Measurements from ENCODE around the gene ERG28.

The ERG28 gene

DNA sequence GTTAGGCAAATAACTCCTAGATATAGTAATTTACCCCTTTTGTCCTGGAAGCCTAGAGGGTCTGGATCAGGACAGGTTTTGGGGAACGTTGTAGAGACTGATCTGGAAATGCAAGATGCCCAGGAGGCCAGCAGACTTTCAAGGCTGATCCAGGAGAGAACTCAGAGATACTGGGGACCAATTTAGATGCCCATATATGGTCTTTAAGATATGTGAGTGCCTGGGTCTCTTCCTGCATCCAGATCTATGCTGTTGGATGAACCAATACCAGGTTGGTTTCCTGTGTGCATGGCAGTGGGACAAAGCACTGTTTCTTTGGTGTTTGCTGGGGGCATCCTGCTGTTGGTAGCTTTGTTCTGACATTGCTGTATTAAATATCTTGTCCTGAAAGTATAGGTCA, 5.4 kb downstream of the ERG28 start:
- TF ChIP-seq POLR2A (IDR thresholded peaks at IDR 0.05; ENCODE audit: low read depth, low read length): no peak
- TF ChIP-seq TAF1 (IDR thresholded peaks at IDR 0.05; ENCODE audit: borderline replicate concordance, low read depth, low read length): no peak
- no peak for TF ChIP-seq POLR2AphosphoS5 (IDR thresholded peaks at IDR 0.05; ENCODE audit: low read depth, low read length)
- FAIRE-seq (no peak), DNase-seq (ENCODE audit: insufficient read length) (no peak)

DNA sequence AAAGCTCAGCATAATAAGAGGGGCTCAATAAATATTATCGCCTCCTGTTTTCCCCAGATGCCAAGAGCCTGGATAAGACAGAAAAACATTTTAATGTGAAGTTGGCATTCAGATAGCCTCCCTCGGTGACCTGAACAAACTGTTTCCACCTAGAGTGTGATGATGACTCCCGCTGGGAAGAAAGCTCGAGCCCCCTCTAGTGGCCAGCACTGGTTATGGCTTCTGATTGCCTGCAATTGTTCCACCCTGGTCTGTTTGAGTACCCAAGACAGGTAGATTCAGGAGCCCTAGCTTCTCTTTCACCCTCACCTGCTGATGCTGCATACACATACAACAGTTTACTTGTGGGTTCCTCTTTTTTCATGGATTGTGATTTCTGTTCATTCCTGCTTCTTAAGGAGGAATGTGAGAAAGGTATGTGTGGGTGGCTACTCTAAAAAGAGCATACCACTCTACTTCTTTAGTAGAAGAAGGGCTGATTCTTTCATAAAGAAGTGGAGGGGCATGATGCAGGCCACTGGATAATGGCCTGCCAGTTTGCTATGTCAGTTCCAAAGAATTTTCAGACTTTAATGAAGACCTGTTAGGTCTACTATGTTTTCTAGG, 6.4 kb downstream of the ERG28 start:
- DNase-seq (ENCODE audit: insufficient read length) (peak; percentile 41), FAIRE-seq (peak; percentile 91)
- TF ChIP-seq POLR2A (IDR thresholded peaks at IDR 0.05; ENCODE audit: low read depth, low read length): no peak
- TF ChIP-seq POLR2AphosphoS5 (IDR thresholded peaks at IDR 0.05; ENCODE audit: low read depth, low read length): no peak
- no peak for TF ChIP-seq TAF1 (IDR thresholded peaks at IDR 0.05; ENCODE audit: borderline replicate concordance, low read depth, low read length)

DNA sequence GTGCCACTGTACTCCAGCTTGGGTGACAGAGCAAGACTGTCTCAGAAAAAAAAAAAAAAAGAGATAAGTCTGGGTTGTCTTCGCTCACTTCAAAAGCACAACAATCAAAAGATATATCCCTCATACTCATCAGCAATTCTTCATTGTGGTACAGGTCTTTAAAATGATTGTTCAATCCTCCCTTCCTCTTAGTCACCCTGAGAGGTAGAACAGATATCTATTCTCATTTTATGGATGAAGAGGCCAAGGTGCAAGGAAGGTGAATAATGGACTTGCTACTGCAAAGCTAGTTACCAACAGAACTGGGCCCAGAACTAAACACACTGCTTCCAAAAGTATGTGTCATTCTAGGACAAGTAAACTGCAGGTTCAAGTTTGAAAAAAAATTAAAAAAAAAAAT, 7.1 kb downstream of the ERG28 start:
- FAIRE-seq: no peak
- TF ChIP-seq POLR2A (IDR thresholded peaks at IDR 0.05; ENCODE audit: low read depth, low read length): no peak
- TF ChIP-seq POLR2AphosphoS5 (IDR thresholded peaks at IDR 0.05; ENCODE audit: low read depth, low read length): no peak
- no peak for TF ChIP-seq TAF1 (IDR thresholded peaks at IDR 0.05; ENCODE audit: borderline replicate concordance, low read depth, low read length)
- no peak for DNase-seq (ENCODE audit: insufficient read length)

DNA sequence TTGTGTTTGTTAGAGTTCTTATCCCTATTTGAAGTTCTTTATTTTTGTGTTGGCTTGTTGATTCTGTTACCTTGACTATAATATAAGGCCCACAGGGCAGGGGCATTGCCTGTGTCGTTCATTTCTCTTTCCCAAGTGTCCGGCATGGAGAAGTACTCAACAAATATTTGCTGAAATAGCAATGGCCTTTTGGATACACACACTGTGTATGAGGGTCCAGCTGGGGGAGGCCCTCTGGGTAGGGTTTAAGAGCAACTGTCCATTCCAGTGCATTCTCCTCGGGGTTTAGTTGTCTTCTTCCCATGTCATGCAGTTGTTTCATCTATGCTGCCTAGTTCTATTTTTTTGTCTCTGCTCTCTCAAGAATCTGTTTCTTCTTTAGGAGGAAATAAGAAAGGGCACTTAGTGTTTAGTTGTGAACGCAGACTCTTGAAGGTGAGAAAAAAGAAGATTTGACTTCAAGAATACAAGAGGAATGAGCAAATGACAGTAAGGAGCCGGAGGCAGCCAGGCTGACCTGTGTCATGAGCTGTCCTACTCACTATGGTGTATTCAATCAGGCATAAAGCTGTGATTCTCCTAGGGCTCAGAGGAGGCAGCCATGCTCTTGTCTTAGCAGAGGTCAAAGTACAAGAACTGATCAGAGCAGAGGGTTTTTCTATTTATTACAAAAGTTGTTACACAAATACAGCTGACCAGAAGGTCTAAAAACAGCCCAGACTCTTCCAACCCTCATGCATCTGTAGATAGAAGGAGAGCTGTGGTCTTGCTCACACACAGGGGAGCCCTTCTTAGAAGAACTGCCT, 10.2 kb downstream of the ERG28 start:
- no peak for DNase-seq (ENCODE audit: insufficient read length)
- TF ChIP-seq TAF1 (IDR thresholded peaks at IDR 0.05; ENCODE audit: borderline replicate concordance, low read depth, low read length) (no peak), POLR2AphosphoS5 (IDR thresholded peaks at IDR 0.05; ENCODE audit: low read depth, low read length) (no peak), POLR2A (IDR thresholded peaks at IDR 0.05; ENCODE audit: low read depth, low read length) (no peak)
- FAIRE-seq: no peak

DNA sequence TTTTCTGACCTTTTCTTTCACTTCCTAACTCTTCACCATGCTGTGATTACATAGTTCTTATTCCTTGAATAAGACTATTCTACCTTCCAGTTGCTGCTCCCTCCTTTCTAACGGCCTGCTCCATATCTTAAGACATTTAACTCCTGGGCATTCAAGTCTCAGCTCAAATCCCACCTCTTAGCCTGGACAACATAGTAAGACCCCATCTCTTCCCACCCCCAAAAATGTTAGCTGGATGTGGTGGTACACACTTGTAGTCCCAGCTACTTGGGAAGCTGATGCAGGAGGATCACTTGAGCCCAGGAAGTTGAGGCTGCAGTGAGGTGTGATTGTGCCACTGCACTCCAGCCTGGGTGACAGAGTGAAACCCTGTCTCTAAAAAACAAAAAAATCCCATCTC, 10.9 kb downstream of the ERG28 start:
- no peak for FAIRE-seq

DNA sequence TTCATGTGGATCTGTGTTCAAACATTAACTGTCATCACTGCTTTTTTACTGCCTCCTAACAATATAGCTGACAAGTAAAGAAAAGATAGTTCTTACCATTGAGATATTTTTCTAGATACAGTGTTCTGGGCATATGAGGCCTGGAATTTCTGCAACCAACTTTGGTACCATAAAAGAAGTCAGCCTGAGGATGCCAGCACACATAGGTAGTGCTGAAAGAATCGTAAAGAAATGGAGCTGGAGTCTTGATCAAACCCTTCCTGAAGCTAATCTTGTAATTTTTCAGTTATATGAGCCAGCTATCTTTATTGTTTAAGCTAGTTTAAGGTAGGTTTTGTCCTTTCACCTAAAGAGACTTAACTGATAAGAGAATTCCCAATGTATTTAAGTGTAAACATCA, 11.3 kb downstream of the ERG28 start:
- DNase-seq (ENCODE audit: insufficient read length): no peak
- no peak for FAIRE-seq
- TF ChIP-seq POLR2A (IDR thresholded peaks at IDR 0.05; ENCODE audit: low read depth, low read length) (no peak), POLR2AphosphoS5 (IDR thresholded peaks at IDR 0.05; ENCODE audit: low read depth, low read length) (no peak), TAF1 (IDR thresholded peaks at IDR 0.05; ENCODE audit: borderline replicate concordance, low read depth, low read length) (no peak)

More for the DNA sequence above, 10.9 kb downstream of the ERG28 start:
- DNase-seq (ENCODE audit: insufficient read length): no peak
- no peak for TF ChIP-seq POLR2AphosphoS5 (IDR thresholded peaks at IDR 0.05; ENCODE audit: low read depth, low read length)
- TF ChIP-seq POLR2A (IDR thresholded peaks at IDR 0.05; ENCODE audit: low read depth, low read length): no peak
- TF ChIP-seq TAF1 (IDR thresholded peaks at IDR 0.05; ENCODE audit: borderline replicate concordance, low read depth, low read length): no peak

DNA sequence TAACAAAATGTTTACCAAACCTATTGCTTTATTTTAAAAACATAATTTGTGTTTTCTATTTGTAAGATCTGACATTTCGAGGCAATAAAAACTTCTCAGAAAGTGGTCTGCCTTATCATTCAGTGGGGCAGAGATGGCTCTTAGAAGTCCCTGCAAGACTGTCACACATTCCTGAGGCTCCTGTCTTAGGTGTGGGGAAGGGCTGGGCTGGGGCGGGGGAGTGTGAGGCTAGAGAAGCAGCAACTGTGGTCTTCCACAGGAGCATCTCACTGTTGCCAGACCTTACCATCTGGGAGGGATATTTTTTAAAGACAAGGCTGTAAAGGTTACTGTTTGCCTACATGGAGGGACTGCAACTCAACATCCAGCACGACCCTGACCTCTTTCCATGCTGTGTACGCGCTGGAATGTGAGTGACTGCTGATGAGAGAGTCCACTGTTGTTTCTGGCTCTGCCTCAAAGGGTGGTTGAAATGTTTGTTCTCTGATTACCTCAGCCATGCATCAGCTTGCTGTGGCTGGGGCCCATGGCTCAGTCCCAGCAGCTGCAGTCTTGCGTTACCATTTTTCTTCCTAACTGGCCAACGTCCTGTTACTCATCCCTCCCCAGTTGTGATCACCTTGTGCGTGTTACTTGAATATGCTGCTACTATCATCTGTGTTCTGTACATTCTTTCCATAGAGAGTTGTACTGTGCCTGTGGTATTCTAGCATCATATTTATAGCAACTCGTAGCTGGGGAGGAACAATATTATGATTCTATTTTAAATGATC, 12.4 kb downstream of the ERG28 start:
- DNase-seq (ENCODE audit: insufficient read length) (no peak), FAIRE-seq (no peak)
- no peak for TF ChIP-seq TAF1 (IDR thresholded peaks at IDR 0.05; ENCODE audit: borderline replicate concordance, low read depth, low read length)
- TF ChIP-seq POLR2A (IDR thresholded peaks at IDR 0.05; ENCODE audit: low read depth, low read length): no peak

DNA sequence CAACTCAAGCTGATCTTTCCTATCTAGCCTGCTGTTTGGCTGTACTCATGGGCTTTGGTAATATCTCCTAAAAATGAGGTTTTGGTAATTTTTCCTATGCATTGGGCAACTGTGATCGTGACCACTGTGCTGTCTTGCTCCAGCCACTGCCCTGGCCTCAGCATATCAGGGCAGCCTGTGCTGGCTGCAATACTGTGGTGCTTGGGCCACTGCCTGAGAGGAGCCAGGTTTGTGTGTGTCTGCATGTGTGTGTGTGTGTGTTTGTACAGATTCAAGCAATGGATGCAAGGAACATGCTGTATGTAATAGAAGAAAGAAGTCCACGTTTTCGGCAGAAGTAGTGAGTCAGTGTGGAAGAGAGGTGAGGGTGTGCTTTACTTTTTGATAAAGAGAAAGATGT, 13.0 kb downstream of the ERG28 start:
- TF ChIP-seq POLR2AphosphoS5 (IDR thresholded peaks at IDR 0.05; ENCODE audit: low read depth, low read length) (no peak), POLR2A (IDR thresholded peaks at IDR 0.05; ENCODE audit: low read depth, low read length) (no peak)
- no peak for DNase-seq (ENCODE audit: insufficient read length)
- FAIRE-seq: no peak

DNA sequence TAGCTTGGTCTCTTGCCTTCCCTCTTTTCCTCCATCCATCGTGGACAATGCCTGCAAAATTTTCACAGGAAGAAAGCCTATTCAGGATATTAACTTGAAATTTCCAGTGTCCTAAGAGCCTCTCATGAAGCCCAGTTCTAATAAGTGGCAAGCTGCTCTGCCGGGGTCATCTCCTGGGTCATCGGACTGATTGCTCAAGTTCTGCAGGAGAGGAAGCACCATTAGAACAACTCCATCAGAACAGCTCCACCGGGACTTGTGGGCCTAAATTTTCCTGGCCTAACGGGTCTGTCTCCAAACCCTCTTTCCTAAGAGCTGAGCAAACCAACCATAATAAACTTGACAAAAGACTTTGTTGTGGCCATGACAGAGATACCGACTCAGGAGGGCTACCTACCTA, 13.9 kb downstream of the ERG28 start:
- no peak for FAIRE-seq

DNA sequence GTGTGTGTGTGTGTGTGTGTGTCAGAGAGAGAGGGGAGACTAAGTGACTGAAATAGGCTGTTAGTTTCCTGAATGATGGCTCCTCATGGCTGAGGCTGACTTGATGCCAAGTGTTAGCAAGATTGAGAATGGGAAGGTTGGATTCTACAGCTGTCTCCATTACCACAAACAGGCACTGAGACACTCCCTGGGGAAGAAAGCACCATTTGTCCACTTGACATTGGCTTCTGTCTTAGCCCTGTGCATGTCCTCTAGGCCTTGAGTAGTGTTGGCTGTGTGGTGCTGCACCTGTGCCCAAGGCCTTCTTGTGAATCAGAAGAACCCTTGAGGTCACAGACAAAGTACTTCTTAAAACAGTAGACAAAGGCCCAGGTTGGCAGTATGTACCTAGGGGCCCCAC, 15.6 kb downstream of the ERG28 start:
- FAIRE-seq (no peak), DNase-seq (ENCODE audit: insufficient read length) (no peak)
- TF ChIP-seq TAF1 (IDR thresholded peaks at IDR 0.05; ENCODE audit: borderline replicate concordance, low read depth, low read length): no peak
- no peak for TF ChIP-seq POLR2AphosphoS5 (IDR thresholded peaks at IDR 0.05; ENCODE audit: low read depth, low read length)
- no peak for TF ChIP-seq POLR2A (IDR thresholded peaks at IDR 0.05; ENCODE audit: low read depth, low read length)

More for the DNA sequence above, 13.9 kb downstream of the ERG28 start:
- TF ChIP-seq POLR2A (IDR thresholded peaks at IDR 0.05; ENCODE audit: low read depth, low read length) (no peak), TAF1 (IDR thresholded peaks at IDR 0.05; ENCODE audit: borderline replicate concordance, low read depth, low read length) (no peak), POLR2AphosphoS5 (IDR thresholded peaks at IDR 0.05; ENCODE audit: low read depth, low read length) (no peak)
- no peak for DNase-seq (ENCODE audit: insufficient read length)

DNA sequence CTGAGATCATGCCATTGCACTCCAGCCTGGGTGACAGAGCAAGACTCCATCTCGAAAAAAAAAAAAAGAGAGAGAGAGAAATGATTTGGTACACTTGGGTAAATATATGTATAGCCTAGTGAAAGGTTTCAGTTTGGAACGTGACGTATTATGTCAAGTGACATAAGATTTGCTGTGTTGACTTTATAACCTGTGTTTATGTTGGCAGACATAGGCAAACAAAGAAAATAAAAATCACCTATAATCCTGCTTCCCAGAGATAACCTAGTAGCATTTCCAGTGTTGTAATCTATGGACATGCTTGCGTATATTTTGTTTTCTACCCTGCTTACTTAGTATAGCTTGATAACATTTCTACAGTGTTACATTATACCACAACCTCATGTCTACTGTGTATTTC, 16.7 kb downstream of the ERG28 start:
- no peak for FAIRE-seq
- DNase-seq (ENCODE audit: insufficient read length): no peak
- TF ChIP-seq POLR2A (IDR thresholded peaks at IDR 0.05; ENCODE audit: low read depth, low read length) (no peak), TAF1 (IDR thresholded peaks at IDR 0.05; ENCODE audit: borderline replicate concordance, low read depth, low read length) (no peak), POLR2AphosphoS5 (IDR thresholded peaks at IDR 0.05; ENCODE audit: low read depth, low read length) (no peak)

Measured in GM12892 (cell line).